ENCODE results near the gene DAAM1.

DNA sequence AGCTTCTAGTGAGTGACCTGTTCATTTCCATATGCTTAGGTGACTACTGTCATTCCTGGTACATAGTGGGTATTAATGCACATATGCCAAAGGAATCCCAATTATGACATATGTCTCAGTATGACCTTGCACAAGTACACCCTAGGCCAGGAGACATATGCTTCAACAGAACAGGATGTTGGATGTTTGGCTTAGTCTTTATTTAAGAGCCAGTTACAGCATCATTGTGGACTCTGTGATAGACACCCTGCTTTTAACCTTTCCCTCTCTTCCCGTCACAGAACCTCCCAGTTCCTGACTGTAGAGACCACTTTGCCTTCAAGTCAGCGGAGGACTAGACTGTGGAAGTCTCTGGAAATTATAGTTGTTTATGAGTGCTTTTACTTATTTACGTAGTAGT lies 72.9 kb downstream of the DAAM1 start:
- TF ChIP-seq, protein P1, sequence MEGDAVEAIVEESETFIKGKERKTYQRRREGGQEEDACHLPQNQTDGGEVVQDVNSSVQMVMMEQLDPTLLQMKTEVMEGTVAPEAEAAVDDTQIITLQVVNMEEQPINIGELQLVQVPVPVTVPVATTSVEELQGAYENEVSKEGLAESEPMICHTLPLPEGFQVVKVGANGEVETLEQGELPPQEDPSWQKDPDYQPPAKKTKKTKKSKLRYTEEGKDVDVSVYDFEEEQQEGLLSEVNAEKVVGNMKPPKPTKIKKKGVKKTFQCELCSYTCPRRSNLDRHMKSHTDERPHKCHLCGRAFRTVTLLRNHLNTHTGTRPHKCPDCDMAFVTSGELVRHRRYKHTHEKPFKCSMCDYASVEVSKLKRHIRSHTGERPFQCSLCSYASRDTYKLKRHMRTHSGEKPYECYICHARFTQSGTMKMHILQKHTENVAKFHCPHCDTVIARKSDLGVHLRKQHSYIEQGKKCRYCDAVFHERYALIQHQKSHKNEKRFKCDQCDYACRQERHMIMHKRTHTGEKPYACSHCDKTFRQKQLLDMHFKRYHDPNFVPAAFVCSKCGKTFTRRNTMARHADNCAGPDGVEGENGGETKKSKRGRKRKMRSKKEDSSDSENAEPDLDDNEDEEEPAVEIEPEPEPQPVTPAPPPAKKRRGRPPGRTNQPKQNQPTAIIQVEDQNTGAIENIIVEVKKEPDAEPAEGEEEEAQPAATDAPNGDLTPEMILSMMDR (conservative IDR thresholded peaks at IDR 0.05; ENCODE audit: low read depth, low read length), result no peak
- no peak for TF ChIP-seq EZH2 (IDR thresholded peaks at IDR 0.05; ENCODE audit: borderline replicate concordance, low read depth, low read length, poor library complexity, severe bottlenecking)
